K562 (cell line): Measurements from ENCODE around the gene EFS. TPM values are rescaled to one million over a fixed set of nuclear protein-coding genes. Genes with fewer than 3 reads are reported as not detected.

Experiments
- ATAC-seq: fragments of 200-7000 bp; cut with Tn5 transposase; 3 replicates; pipeline ENCODE4 v1.9.1; 2020; ENCODE audit warnings: moderate library complexity
- BruUV-seq: library from RNA; stranded (reverse); fragments of 400-500 nt; replicated peaks from 2 replicates; lab custom pipeline; 2021; lab: Mats Ljungman, UMichigan
- CTCF ChIA-PET: fragments of 300-600 bp; formaldehyde crosslinking; extraction: SDS; loops from one replicate; lab custom pipeline; 2021; ENCODE audit warnings: low intra/inter-chr PET ratio; lab: Yijun Ruan, JAX
- POLR2A ChIA-PET: fragments of 300-600, 350-650 bp; sonication (Branson Sonifier 250); formaldehyde crosslinking; extraction: SDS; loops from one replicate; lab custom pipeline; 2021; ENCODE audit warnings: antibody characterized with exemption, inconsistent platforms; lab: Yijun Ruan, JAX
- DNase-seq, 4 experiments: peaks; one replicate each; pipeline versions ENCODE4 v3.0.0 to v3.0.0-alpha.2; 2011 to 2018; ENCODE audit warnings: low spot score in 3 of 4, mixed read lengths in 3 of 4; ENCODE audit errors: extremely low read depth in 1 of 4
- FAIRE-seq: peaks from 2 replicates; lab custom pipeline; 2011; peaks lifted over from hg19 to GRCh38; lab: Jason Lieb, UNC
- H2AFZ ChIP-seq: 2 replicates; pipeline ENCODE4 v1.6.0; 2011; ENCODE audit warnings: low read depth, low read length, control low read depth, inconsistent platforms
- H3K27ac ChIP-seq: fragments of 200-600 bp; 3 replicates; pipeline ENCODE4 v1.8.0; 2011; ENCODE audit warnings: low read depth, mild to moderate bottlenecking, control low read depth, inconsistent platforms, low read length, moderate library complexity, mixed read lengths; ENCODE audit errors: extremely low read depth
- H3K27me3 ChIP-seq, 2 experiments: fragments of 300-600 bp in 1 of 2; 2 replicates in 1 of 2; 3 replicates in 1 of 2; pipeline versions ENCODE4 v1.6.0 to v1.8.0; 2011; ENCODE audit warnings: inconsistent platforms in 2 of 2, low read length in 2 of 2, mild to moderate bottlenecking in 1 of 2, mixed read lengths in 1 of 2, moderate library complexity in 1 of 2; ENCODE audit not compliant: control insufficient read depth in 2 of 2, insufficient read depth in 2 of 2
- H3K36me3 ChIP-seq: fragments of 300-600 bp; 3 replicates; pipeline ENCODE4 v1.8.0; 2011; ENCODE audit warnings: mild to moderate bottlenecking, low read length, inconsistent platforms; ENCODE audit not compliant: control insufficient read depth, insufficient read depth
- H3K4me1 ChIP-seq, 2 experiments: fragments of 200-600 bp in 1 of 2; replicated peaks in 1 of 2; 2 replicates in 1 of 2; 3 replicates in 1 of 2; pipeline versions ENCODE4 v1.5.1 to v1.8.0; 2011; ENCODE audit warnings: inconsistent platforms in 2 of 2, low read length in 2 of 2, mild to moderate bottlenecking in 1 of 2, mixed read lengths in 1 of 2, moderate library complexity in 1 of 2; ENCODE audit not compliant: control insufficient read depth in 2 of 2, insufficient read depth in 2 of 2
- H3K4me2 ChIP-seq: 2 replicates; pipeline ENCODE4 v1.6.1; 2011; ENCODE audit warnings: low read length, control low read depth, inconsistent platforms, mixed read lengths; ENCODE audit not compliant: insufficient read depth
- H3K4me3 ChIP-seq: fragments of 200-600 bp; sonication (generic), shearing (Covaris generic); 2 replicates; pipeline ENCODE4 v1.5.1; 2016; ENCODE audit warnings: control low read depth, inconsistent platforms
- H3K79me2 ChIP-seq: fragments of 200-600 bp; 3 replicates; pipeline ENCODE4 v1.8.0; 2011; ENCODE audit warnings: low read length, inconsistent platforms; ENCODE audit not compliant: control insufficient read depth, insufficient read depth
- H3K9ac ChIP-seq, 2 experiments: 2 replicates each; pipeline versions ENCODE4 v1.6.0 to v1.6.1; 2011; ENCODE audit warnings: low read depth in 2 of 2, low read length in 2 of 2, control low read depth in 1 of 2, inconsistent platforms in 1 of 2, mild to moderate bottlenecking in 1 of 2, mixed read lengths in 1 of 2; ENCODE audit not compliant: insufficient read depth in 1 of 2
- H3K9me1 ChIP-seq: one replicate; pipeline ENCODE4 v1.6.0; 2011; ENCODE audit warnings: inconsistent platforms, mild to moderate bottlenecking, low read length, moderate library complexity; ENCODE audit not compliant: control insufficient read depth, insufficient read depth
- H3K9me3 ChIP-seq: replicated peaks from 2 replicates; pipeline ENCODE4 v1.5.1; 2011; ENCODE audit warnings: low read depth, low read length, inconsistent platforms; ENCODE audit not compliant: control insufficient read depth, insufficient read depth
- H4K20me1 ChIP-seq: replicated peaks from 2 replicates; pipeline ENCODE4 v1.6.1; 2011; ENCODE audit warnings: low read length, inconsistent platforms, mixed read lengths; ENCODE audit not compliant: control insufficient read depth, insufficient read depth
- DACH1 ChIP-seq: fragments of 450-650 bp; IDR thresholded peaks from 2 replicates; pipeline ENCODE4 v1.6.1; 2018; ENCODE audit not compliant: partially characterized antibody
- MBD2 ChIP-seq: sonication (generic); IDR thresholded peaks from 2 replicates; pipeline ENCODE4 v1.6.1; 2016; ENCODE audit warnings: low read depth, borderline replicate concordance
- MEIS2 ChIP-seq: fragments of 450-650 bp; IDR thresholded peaks from 2 replicates; pipeline ENCODE4 v1.6.1; 2014; ENCODE audit warnings: mild to moderate bottlenecking; ENCODE audit not compliant: partially characterized antibody
- PBX2 ChIP-seq, 2 experiments: IDR thresholded peaks in 1 of 2; conservative IDR thresholded peaks in 1 of 2; 2 replicates each; pipeline ENCODE4 v1.6.1; 2016; ENCODE audit warnings: low read depth in 2 of 2, mild to moderate bottlenecking in 1 of 2, missing compliant biosample characterization in 1 of 2, missing genetic modification characterization in 1 of 2, moderate library complexity in 1 of 2
- U2AF1 ChIP-seq: fragments of 200-400 bp; formaldehyde crosslinking; optimal IDR thresholded peaks from 2 replicates; pipeline ENCODE3; 2017; ENCODE audit warnings: mild to moderate bottlenecking, low read depth, low read length, moderate library complexity
- WGBS: fragments of 100-300 bp; shearing (Covaris generic); methylation state at CpG from one replicate; pipeline ENCODE4 v1.1.6; 2016; ENCODE audit warnings: low coverage, mixed read lengths; ENCODE audit not compliant: insufficient coverage; ENCODE audit errors: missing lambda C conversion rate; 5-methylcytosine and 5-hydroxymethylcytosine counted together
- in situ Hi-C: fragments of 300-500 bp; cut with MboI; formaldehyde crosslinking; loops from 4 replicates; pipeline ENCODE4 v1.15.0; 2018; ENCODE audit warnings: inconsistent platforms, mixed read lengths
- intact Hi-C: fragments of 100-400 bp; cut with micrococcal nuclease; formaldehyde crosslinking; loops from 2 replicates; pipeline ENCODE4 v1.14.2; 2022
- polyA plus RNA-seq, 8 experiments: library from polyadenylated mRNA; depleted of rRNA in 4 of 8; stranded (reverse) in 5 of 8; unstranded in 3 of 8; fragments of >200 nt; fragmentation: Nextera tagmentation in 2 of 8; fragmentation: Illumina TruSeq in 1 of 8; extraction: Ambion mirVana in 2 of 8; extraction: Trizol in 1 of 8; gene quantifications; 2 replicates each; pipeline versions ENCODE4 v1.2.1 to v1.2.3, GENCODE V29; 2011 to 2014; ENCODE audit warnings: inconsistent platforms in 1 of 8, missing spikeins in 1 of 8
- total RNA-seq, 7 experiments: library from RNA; depleted of rRNA in 6 of 7; stranded (reverse); fragments of >200 nt in 6 of 7; fragmentation: Illumina TruSeq in 2 of 7; extraction: Trizol in 2 of 7; gene quantifications; 2 replicates each; pipeline versions ENCODE4 v1.2.1 to v1.2.3, GENCODE V29; 2011 to 2021; ENCODE audit warnings: low replicate concordance in 1 of 7
- TF ChIP-seq, protein P1 (sequence below): sonication (generic); formaldehyde crosslinking; IDR thresholded peaks from 2 replicates; pipeline ENCODE4 v1.8.0; 2022; ENCODE audit warnings: missing genetic modification reagents, mild to moderate bottlenecking, moderate library complexity, borderline replicate concordance
- TF ChIP-seq, protein P2 (sequence below): fragments of 450-650 bp; IDR thresholded peaks from 2 replicates; pipeline ENCODE4 v1.6.1; 2016

EFS gene
- total and polyA plus RNA-seq, 9 of the 15 experiments (the other 6 are each of a cell fraction or from before 2014, with no cell fraction given): 0.01 to 0.03 TPM; not detected in 7

DNA sequence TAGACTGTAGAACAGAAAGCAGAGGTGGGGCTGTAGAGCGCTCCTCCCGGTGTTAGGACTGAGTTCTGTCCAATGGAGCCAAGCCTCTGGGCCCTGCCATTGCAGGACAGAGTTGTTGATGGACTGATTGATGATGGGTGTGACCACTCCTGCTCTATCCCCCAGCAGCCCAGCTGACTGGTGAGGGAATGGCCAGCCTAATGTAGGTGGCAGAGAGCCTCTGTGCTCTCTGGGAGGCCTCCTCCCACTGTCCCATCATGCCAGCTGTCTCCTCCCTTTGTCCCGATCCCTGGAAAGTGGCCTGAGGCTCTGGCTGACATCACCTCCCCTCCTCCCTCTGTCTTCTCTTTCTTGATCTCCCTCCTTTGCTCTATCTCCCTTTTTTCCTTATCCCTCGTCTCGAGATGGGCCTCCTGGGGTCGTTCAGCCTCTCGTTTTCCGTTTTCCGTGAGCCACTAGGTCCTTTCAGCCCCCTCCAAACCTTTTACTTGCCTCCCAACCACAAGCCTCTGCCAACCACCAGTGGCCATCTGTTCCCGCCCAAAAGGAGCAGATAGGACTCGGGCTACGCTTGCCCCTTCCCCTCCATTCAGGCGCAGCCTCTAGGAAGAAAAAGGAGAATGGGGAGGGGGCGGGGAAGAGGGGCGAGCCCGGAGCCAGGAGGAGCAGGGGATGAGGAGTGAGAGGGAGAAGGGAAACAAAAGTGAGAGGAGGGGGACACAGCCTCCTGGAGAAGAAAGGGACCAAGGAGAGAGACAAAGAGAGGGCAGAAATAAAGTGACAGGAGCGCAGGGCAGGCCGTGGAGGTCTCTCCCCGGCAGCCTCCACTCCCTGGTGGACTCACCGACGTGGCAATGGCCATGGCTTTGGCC, 572 bp downstream of the EFS start:
- no peak overlapping the region for H2AFZ ChIP-seq
- intact Hi-C loops: no loop called here
- POLR2A ChIA-PET: no interaction called here
- H3K36me3 ChIP-seq: no peaks in the 10 kb centered on the region
- peaks cover 10 to 50% of the 10 kb centered on the region in 2 experiments; a peak in 4 of 5 replicates for H3K27me3 ChIP-seq
- no peak overlapping the region for H3K4me3 ChIP-seq
- H4K20me1 ChIP-seq: no peaks in the 10 kb centered on the region; the same call in 1 of the 2 replicates
- no peaks in the 10 kb centered on the region for H3K9me3 ChIP-seq
- no peaks in the 10 kb centered on the region for H3K9me1 ChIP-seq
- TF ChIP-seq MEIS2 (peak; percentile 87), U2AF1 (no peak), DACH1 (no peak), MBD2 (no peak), PBX2 (CRISPR knock-in tag; IDR thresholded peaks at IDR 0.05; ENCODE audit: low read depth) (no peak), PBX2 (tag; conservative IDR thresholded peaks at IDR 0.05; ENCODE audit: low read depth) (peak; percentile 86)
- TF ChIP-seq, protein P1, sequence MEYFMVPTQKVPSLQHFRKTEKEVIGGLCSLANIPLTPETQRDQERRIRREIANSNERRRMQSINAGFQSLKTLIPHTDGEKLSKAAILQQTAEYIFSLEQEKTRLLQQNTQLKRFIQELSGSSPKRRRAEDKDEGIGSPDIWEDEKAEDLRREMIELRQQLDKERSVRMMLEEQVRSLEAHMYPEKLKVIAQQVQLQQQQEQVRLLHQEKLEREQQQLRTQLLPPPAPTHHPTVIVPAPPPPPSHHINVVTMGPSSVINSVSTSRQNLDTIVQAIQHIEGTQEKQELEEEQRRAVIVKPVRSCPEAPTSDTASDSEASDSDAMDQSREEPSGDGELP (CRISPR knock-in tag): peak; percentile 51; the same call in 1 of the 2 replicates
- TF ChIP-seq, protein P2, sequence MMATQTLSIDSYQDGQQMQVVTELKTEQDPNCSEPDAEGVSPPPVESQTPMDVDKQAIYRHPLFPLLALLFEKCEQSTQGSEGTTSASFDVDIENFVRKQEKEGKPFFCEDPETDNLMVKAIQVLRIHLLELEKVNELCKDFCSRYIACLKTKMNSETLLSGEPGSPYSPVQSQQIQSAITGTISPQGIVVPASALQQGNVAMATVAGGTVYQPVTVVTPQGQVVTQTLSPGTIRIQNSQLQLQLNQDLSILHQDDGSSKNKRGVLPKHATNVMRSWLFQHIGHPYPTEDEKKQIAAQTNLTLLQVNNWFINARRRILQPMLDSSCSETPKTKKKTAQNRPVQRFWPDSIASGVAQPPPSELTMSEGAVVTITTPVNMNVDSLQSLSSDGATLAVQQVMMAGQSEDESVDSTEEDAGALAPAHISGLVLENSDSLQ: peak; percentile 63
- FAIRE-seq (no peak), DNase-seq (peak in 2 of 4 experiments; percentile 16 to 30), ATAC-seq (peak; percentile 30)
- in situ Hi-C loops: no loop called here
- H3K4me1 ChIP-seq: peaks cover 0 to 21% of the 10 kb centered on the region in 2 experiments; a peak in 2 of 5 replicates
- H3K9ac ChIP-seq: no peak overlapping the region; a peak in 1 of 4 replicates
- no peak overlapping the region for H3K27ac ChIP-seq
- H3K4me2 ChIP-seq: no peak overlapping the region
- CTCF ChIA-PET: no interaction called here
- BruUV-seq: no TSS peak
- 1% methylated on average over 11 of the region's 21 CpGs for WGBS
- H3K79me2 ChIP-seq: no peaks in the 10 kb centered on the region
